Endodermal cell (in vitro differentiated cells): ENCODE measurements around the gene PTPRU. TPM values are rescaled to one million over a fixed set of nuclear protein-coding genes. Genes with fewer than 3 reads are reported as not detected.

Experiments used
- DNase-seq: peaks from one replicate; pipeline ENCODE4 v3.0.0-alpha.2; 2017
- H3K27ac ChIP-seq: 2 replicates; pipeline ENCODE4 v1.5.1; 2013; ENCODE audit warnings: mild to moderate bottlenecking, low read depth, low read length, moderate library complexity
- H3K27me3 ChIP-seq: 2 replicates; pipeline ENCODE4 v1.6.1; 2013; ENCODE audit warnings: mild to moderate bottlenecking, low read length, moderate library complexity; ENCODE audit not compliant: insufficient read depth, control insufficient read depth, poor library complexity, severe bottlenecking
- H3K36me3 ChIP-seq: 2 replicates; pipeline ENCODE4 v1.7.0; 2013; ENCODE audit warnings: mild to moderate bottlenecking, low read length, moderate library complexity; ENCODE audit not compliant: control insufficient read depth, insufficient read depth
- H3K4me1 ChIP-seq: one replicate; pipeline ENCODE4 v1.7.0; 2013; ENCODE audit warnings: low read length; ENCODE audit not compliant: control insufficient read depth, insufficient read depth
- H3K4me3 ChIP-seq: 2 replicates; pipeline ENCODE4 v1.5.1; 2013; ENCODE audit warnings: mild to moderate bottlenecking, low read length, moderate library complexity
- H3K9ac ChIP-seq: 2 replicates; pipeline ENCODE4 v1.6.1; 2013; ENCODE audit warnings: mild to moderate bottlenecking, low read length, moderate library complexity; ENCODE audit not compliant: poor library complexity, severe bottlenecking; ENCODE audit errors: extremely low read depth
- H3K9me3 ChIP-seq: 2 replicates; pipeline ENCODE4 v1.6.1; 2013; ENCODE audit warnings: mild to moderate bottlenecking, low read length, moderate library complexity; ENCODE audit not compliant: control insufficient read depth
- H3K27ac Mint-ChIP-seq: 2 replicates; pipeline ENCODE4 v1.8.0; 2020; ENCODE audit warnings: mixed read lengths
- H3K27me3 Mint-ChIP-seq: 2 replicates; pipeline ENCODE4 v1.8.0; 2021; ENCODE audit warnings: mild to moderate bottlenecking, mixed read lengths; ENCODE audit not compliant: insufficient read depth
- H3K36me3 Mint-ChIP-seq: 2 replicates; pipeline ENCODE4 v1.8.0; 2020; ENCODE audit warnings: low read depth, mixed read lengths
- H3K4me1 Mint-ChIP-seq: 2 replicates; pipeline ENCODE4 v1.8.0; 2020; ENCODE audit warnings: mixed read lengths
- H3K4me3 Mint-ChIP-seq: 2 replicates; pipeline ENCODE4 v1.8.0; 2020; ENCODE audit warnings: mild to moderate bottlenecking, moderate library complexity, mixed read lengths
- H3K9me3 Mint-ChIP-seq: 2 replicates; pipeline ENCODE4 v1.8.0; 2020; ENCODE audit warnings: mild to moderate bottlenecking, mixed read lengths
- CTCF ChIP-seq: fragments of 200-600 bp; sonication (generic); conservative IDR thresholded peaks from 2 replicates; pipeline ENCODE4 v1.5.0; 2021; ENCODE audit warnings: antibody characterized with exemption, mild to moderate bottlenecking
- WGBS, 2 experiments: methylation state at CpG; one replicate each; pipeline versions ENCODE4 v1.1.5 to v1.1.7; 2013; ENCODE audit warnings: missing lambda C conversion rate in 2 of 2, mixed read lengths in 1 of 2; ENCODE audit not compliant: insufficient coverage in 1 of 2, insufficient read length in 1 of 2; 5-methylcytosine and 5-hydroxymethylcytosine counted together
- total RNA-seq, 2 donors: library from RNA; stranded (reverse); fragmentation: NEBNext Ultra II Directional in 1 of 2; extraction: Animal tissue kit (Norgen Biotek cat#: 25700) in 1 of 2; gene quantifications; 2 replicates in 1 of 2; 3 replicates in 1 of 2; pipeline ENCODE4 v1.2.1, GENCODE V29; 2021

Gene PTPRU
- total RNA-seq, 2 donors from 2014 or later: 49.8 to 73.1 TPM

GRCh38 chr1:29236712-29237128 is 398 bp downstream of the PTPRU start:
- H3K4me3 Mint-ChIP-seq: peak overlapping the region; percentile 69
- H3K4me1 ChIP-seq: peaks cover 3% of the 10 kb centered on the region
- H3K9ac ChIP-seq: peak overlapping the region; percentile 51
- peaks cover 55% of the 10 kb centered on the region for H3K27me3 ChIP-seq
- WGBS, 2 experiments: 0 to 2% methylated on average over 3 to 30 of the region's 30 CpGs
- peaks cover 24% of the 10 kb centered on the region for H3K4me1 Mint-ChIP-seq
- H3K36me3 Mint-ChIP-seq: no peaks in the 10 kb centered on the region
- TF ChIP-seq CTCF: no peak
- H3K4me3 ChIP-seq: peak overlapping the region; percentile 85
- no peaks in the 10 kb centered on the region for H3K9me3 Mint-ChIP-seq
- H3K27me3 Mint-ChIP-seq: peaks cover 66% of the 10 kb centered on the region
- peak overlapping the region; percentile 8 for H3K27ac Mint-ChIP-seq
- H3K9me3 ChIP-seq: no peaks in the 10 kb centered on the region
- no peak for DNase-seq
- no peaks in the 10 kb centered on the region for H3K36me3 ChIP-seq
- H3K27ac ChIP-seq: no peak overlapping the region

DNA sequence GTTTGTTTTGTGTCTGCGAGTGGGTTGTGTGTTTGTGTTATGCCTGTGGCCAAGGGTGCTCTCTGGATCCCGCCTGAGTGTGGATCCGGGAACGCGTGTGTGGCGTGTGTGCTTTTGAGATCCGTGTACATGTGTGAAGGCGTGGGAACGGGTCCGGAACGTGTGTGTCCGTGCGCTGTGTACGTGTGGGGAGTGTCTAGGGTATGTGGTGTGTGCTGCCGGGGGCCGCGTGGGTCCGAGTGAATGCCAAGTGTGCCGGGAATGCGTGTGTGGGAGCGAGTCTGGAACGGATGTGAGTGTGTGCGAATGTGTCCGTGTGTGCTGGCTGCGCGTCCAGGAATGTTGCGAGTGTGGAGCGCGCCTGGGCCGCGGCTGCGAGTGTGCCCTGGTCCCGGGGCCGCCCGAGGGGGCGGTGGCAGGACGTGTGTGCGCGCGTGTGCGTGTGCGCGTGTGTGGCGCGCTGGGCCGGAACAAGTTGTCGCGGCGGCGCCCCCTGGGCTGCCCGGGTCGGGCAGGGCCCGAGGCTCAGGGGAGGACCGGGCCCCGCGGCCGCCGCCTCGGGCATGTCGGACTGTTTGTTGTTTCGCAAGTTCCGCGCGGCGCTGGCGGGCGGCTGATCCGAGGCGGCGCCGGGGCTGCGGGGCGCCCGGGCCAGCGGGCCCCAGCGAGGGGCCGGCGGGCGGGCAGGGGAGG is 953 bp downstream of the PTPRU start:
- Mint-ChIP-seq H3K36me3 (no peaks in the 10 kb centered on the region), H3K9me3 (no peaks in the 10 kb centered on the region), H3K27ac (peak overlapping the region; percentile 8), H3K4me1 (peaks cover 24% of the 10 kb centered on the region), H3K4me3 (peak overlapping the region; percentile 75), H3K27me3 (peaks cover 63% of the 10 kb centered on the region)
- H3K4me3 ChIP-seq: peak overlapping the region; percentile 85
- peaks cover 3% of the 10 kb centered on the region for H3K4me1 ChIP-seq
- H3K27ac ChIP-seq: no peak overlapping the region
- H3K9ac ChIP-seq: peak overlapping the region; percentile 51
- WGBS, 2 experiments: 1 to 2% methylated on average over 31 to 79 of the region's 79 CpGs
- H3K27me3 ChIP-seq: peaks cover 55% of the 10 kb centered on the region
- DNase-seq: peak; percentile 83
- H3K9me3 ChIP-seq: no peaks in the 10 kb centered on the region
- TF ChIP-seq CTCF: no peak
- H3K36me3 ChIP-seq: no peaks in the 10 kb centered on the region

- H3K4me1 Mint-ChIP-seq: peaks cover 24% of the 10 kb centered on the region
- no peak overlapping the region for H3K27ac Mint-ChIP-seq
- peaks cover 56% of the 10 kb centered on the region for H3K27me3 Mint-ChIP-seq
These were observed 1.7 kb downstream of the PTPRU start for GRCh38 chr1:29237852-29238619.

More at GRCh38 chr1:29237852-29238619, 1.7 kb downstream of the PTPRU start:
- Histone ChIP-seq H3K4me1 (peaks cover 3% of the 10 kb centered on the region), H3K4me3 (peak overlapping the region; percentile 79), H3K9ac (no peak overlapping the region), H3K27me3 (peaks cover 55% of the 10 kb centered on the region), H3K36me3 (no peaks in the 10 kb centered on the region), H3K9me3 (no peaks in the 10 kb centered on the region), H3K27ac (no peak overlapping the region)
- no peaks in the 10 kb centered on the region for H3K9me3 Mint-ChIP-seq
- peak overlapping the region; percentile 75 for H3K4me3 Mint-ChIP-seq
- 2 to 6% methylated on average over 16 to 93 of the region's 93 CpGs for WGBS, 2 experiments
- no peak for TF ChIP-seq CTCF
- no peaks in the 10 kb centered on the region for H3K36me3 Mint-ChIP-seq
- DNase-seq: peak; percentile 82
